ENCODE results near the gene SP110.

The SP110 gene

DNA sequence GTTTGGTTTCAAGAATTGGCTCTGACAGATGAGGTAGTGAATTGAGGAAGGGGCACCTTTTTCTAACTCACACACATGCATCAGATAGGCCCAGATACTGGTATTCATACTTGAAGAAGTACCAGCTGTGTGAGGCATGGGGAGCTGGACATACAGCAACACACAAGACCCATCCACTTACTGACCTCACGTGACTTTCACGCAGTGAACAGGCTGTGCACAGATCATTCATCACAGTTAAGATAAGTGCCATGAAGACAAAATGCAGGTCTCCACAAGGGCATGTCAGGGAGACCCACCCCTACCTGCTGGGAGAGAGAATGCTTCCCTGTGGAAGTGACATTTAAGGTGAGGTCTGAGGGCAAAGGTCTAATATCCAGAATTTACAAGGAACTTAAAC, 38.6 kb downstream of the SP110 start:
- no peaks in the 10 kb centered on the region for H3K9me3 ChIP-seq (ENCODE audit: control insufficient read depth, low read length)
- no peak overlapping the region for H3K4me3 ChIP-seq (ENCODE audit: low read length)
- peaks cover 6% of the 10 kb centered on the region for H3K36me3 ChIP-seq (ENCODE audit: control insufficient read depth, insufficient read depth, low read length)
- no peaks in the 10 kb centered on the region for H3K27me3 ChIP-seq (ENCODE audit: control insufficient read depth, insufficient read depth, low read length)
- H3K9ac ChIP-seq (ENCODE audit: low read length), result no peak overlapping the region
- no peaks in the 10 kb centered on the region for H3K4me1 ChIP-seq (ENCODE audit: control insufficient read depth, insufficient read depth, low read length)

DNA sequence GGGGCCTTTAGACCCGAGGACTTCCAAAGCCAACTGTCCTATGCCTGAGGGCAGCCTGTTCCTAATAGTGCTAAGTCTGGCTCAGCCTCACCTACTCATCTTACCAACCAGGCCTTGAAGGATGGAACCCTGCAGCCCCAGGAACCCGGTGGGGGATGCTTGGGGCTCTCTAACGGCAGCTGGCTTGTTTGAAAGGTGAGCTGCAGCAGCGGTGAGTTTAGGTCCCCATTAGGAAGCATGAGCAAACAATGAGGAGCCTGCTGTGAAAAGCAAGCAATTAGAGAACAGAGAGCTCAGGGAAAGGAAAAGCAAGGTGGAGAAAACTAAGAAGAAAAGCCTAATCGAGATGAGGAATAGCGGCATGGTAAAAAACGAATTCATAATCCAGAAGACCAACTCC, 39.9 kb downstream of the SP110 start:
- Histone ChIP-seq H3K4me3 (ENCODE audit: low read length) (no peak overlapping the region), H3K9me3 (ENCODE audit: control insufficient read depth, low read length) (no peaks in the 10 kb centered on the region), H3K27me3 (ENCODE audit: control insufficient read depth, insufficient read depth, low read length) (no peaks in the 10 kb centered on the region), H3K9ac (ENCODE audit: low read length) (no peak overlapping the region), H3K36me3 (ENCODE audit: control insufficient read depth, insufficient read depth, low read length) (peaks cover 6% of the 10 kb centered on the region), H3K4me1 (ENCODE audit: control insufficient read depth, insufficient read depth, low read length) (no peaks in the 10 kb centered on the region)

DNA sequence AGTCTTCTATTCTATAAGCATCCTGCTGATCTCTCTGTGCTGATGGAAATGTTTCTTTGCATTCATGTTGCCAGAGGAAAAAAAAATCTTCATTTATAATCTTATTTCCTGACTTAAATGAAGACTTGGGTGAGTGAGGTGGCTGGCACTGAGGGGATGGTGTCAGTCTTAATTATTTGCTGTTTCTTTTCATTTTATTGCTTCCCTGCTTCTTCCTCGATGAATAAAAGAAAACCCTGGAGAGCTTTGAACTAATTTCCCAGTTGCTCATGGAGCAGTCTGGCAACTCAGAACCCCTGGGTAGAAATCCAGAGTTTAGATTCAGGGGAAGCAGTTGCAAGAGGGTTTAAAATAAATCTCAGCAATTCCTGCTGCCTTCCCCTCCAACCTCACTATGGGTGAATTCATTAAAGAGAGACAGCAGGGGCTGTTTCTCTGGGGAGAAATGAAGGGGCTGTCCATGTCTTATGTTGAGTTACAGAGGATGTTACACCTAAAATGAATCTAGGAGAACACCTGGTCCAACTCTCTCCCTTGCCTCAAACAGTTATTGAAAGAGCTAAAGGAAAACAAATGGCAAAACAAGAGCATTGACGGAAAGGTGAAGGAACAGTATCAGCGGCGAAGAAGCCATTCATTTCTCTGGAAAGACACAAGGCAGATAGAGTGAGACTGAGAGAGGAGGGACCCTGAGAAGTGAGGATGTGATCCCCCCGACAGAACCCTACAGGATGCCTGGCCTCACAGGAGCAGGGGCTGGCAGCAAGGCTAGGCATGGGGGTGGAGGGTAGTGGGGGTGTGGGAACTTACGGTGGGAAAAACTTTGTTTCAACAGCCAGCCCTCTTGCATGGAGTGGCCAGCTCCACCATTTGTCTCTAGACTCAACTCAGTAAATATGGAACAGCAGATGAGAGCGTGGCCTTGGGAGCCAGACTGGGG, 41.0 kb downstream of the SP110 start:
- Histone ChIP-seq H3K4me1 (ENCODE audit: control insufficient read depth, insufficient read depth, low read length) (no peaks in the 10 kb centered on the region), H3K36me3 (ENCODE audit: control insufficient read depth, insufficient read depth, low read length) (peaks cover 6% of the 10 kb centered on the region), H3K9me3 (ENCODE audit: control insufficient read depth, low read length) (no peaks in the 10 kb centered on the region), H3K27me3 (ENCODE audit: control insufficient read depth, insufficient read depth, low read length) (no peaks in the 10 kb centered on the region), H3K9ac (ENCODE audit: low read length) (no peak overlapping the region), H3K4me3 (ENCODE audit: low read length) (no peak overlapping the region)

DNA sequence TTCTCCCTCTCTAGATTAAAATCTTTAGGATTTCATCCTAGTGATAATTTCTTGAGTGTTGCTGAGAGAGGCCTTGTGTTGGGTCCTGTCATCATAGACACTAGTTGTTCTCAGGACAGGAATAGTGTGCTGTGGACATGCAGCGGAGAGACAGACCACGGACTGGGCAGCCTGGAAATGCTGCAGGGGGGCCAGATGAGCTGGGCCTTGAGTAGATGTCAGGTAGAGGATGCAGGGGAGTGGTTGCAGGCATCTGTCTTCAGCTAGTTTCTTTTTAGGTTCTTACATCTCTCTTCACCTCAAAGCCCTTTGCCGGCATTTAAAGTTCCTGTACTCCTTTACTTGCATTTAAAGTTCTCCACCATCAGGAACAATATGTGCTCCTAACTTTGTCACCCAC, 42.8 kb downstream of the SP110 start:
- peaks cover 6% of the 10 kb centered on the region for H3K36me3 ChIP-seq (ENCODE audit: control insufficient read depth, insufficient read depth, low read length)
- H3K9ac ChIP-seq (ENCODE audit: low read length), result no peak overlapping the region

DNA sequence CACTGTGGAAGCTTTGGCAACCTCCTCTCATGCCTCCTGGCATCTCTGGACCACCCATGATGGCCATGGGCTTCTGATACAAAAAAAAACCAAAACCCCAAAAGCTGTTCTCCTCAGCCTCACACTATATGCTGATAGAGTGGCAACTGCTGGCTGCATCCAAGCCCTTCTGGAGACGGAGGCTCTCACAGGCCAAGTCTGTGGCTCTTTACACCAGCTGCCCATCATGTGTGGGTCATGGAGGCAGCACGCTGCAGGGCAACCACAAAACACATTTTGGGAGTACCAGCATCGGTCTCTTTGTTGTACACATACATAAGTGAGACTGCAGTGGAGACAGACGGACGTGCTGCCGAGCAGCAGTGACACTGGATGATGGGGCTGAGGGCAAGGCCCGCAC, 45.3 kb downstream of the SP110 start:
- H3K9ac ChIP-seq (ENCODE audit: low read length), result no peak overlapping the region
- no peaks in the 10 kb centered on the region for H3K4me1 ChIP-seq (ENCODE audit: control insufficient read depth, insufficient read depth, low read length)
- no peak overlapping the region for H3K4me3 ChIP-seq (ENCODE audit: low read length)
- H3K36me3 ChIP-seq (ENCODE audit: control insufficient read depth, insufficient read depth, low read length), result peaks cover 6% of the 10 kb centered on the region
- no peaks in the 10 kb centered on the region for H3K27me3 ChIP-seq (ENCODE audit: control insufficient read depth, insufficient read depth, low read length)
- no peaks in the 10 kb centered on the region for H3K9me3 ChIP-seq (ENCODE audit: control insufficient read depth, low read length)

More for the DNA sequence above, 42.8 kb downstream of the SP110 start:
- Histone ChIP-seq H3K9me3 (ENCODE audit: control insufficient read depth, low read length) (no peaks in the 10 kb centered on the region), H3K4me3 (ENCODE audit: low read length) (no peak overlapping the region), H3K27me3 (ENCODE audit: control insufficient read depth, insufficient read depth, low read length) (no peaks in the 10 kb centered on the region), H3K4me1 (ENCODE audit: control insufficient read depth, insufficient read depth, low read length) (no peaks in the 10 kb centered on the region)

DNA sequence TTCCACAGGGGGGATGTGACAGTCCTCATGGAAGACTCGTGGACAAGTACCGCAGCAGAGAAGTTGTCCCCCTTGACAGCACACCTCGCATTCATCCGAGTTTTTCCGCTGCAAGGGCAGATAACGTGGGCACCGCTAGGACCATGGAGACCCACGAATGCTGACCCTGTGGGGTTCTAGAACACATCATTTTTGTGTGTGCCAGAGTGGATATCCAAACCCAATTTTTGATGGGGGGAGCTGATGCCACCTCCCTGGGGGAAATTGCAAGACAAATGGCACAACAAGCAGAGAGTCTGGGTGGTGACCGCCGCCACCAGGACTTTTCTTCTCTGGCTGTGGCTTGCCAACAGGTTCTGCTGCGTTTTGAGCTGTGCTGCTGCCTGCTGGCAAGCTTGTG, 46.9 kb downstream of the SP110 start:
- no peak overlapping the region for H3K4me3 ChIP-seq (ENCODE audit: low read length)
- H3K36me3 ChIP-seq (ENCODE audit: control insufficient read depth, insufficient read depth, low read length), result peaks cover 6% of the 10 kb centered on the region
- H3K4me1 ChIP-seq (ENCODE audit: control insufficient read depth, insufficient read depth, low read length), result no peaks in the 10 kb centered on the region
- no peak overlapping the region for H3K9ac ChIP-seq (ENCODE audit: low read length)
- H3K27me3 ChIP-seq (ENCODE audit: control insufficient read depth, insufficient read depth, low read length), result no peaks in the 10 kb centered on the region
- no peaks in the 10 kb centered on the region for H3K9me3 ChIP-seq (ENCODE audit: control insufficient read depth, low read length)

DNA sequence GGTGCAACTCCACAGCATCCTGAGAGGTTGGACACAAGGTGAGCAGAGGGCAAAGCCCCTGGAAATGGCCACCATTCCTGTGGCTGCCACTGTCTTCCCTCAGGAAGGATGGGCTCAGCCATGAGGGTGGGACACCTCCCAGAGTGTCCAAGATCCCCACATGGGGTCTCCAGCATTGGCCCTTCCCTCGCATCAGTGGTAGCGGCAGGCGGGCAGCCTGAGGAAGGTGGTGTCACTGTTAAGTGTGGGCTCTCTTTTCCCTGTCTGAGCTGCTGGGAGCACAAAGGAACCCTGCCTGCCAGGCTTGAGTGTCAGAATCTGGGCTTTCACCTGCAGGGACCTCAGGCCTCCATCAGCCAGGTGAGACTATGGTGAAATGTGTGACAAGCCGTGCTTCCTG, 47.6 kb downstream of the SP110 start:
- Histone ChIP-seq H3K27me3 (ENCODE audit: control insufficient read depth, insufficient read depth, low read length) (no peaks in the 10 kb centered on the region), H3K4me3 (ENCODE audit: low read length) (no peak overlapping the region), H3K9me3 (ENCODE audit: control insufficient read depth, low read length) (no peaks in the 10 kb centered on the region), H3K36me3 (ENCODE audit: control insufficient read depth, insufficient read depth, low read length) (no peaks in the 10 kb centered on the region), H3K4me1 (ENCODE audit: control insufficient read depth, insufficient read depth, low read length) (no peaks in the 10 kb centered on the region), H3K9ac (ENCODE audit: low read length) (no peak overlapping the region)

DNA sequence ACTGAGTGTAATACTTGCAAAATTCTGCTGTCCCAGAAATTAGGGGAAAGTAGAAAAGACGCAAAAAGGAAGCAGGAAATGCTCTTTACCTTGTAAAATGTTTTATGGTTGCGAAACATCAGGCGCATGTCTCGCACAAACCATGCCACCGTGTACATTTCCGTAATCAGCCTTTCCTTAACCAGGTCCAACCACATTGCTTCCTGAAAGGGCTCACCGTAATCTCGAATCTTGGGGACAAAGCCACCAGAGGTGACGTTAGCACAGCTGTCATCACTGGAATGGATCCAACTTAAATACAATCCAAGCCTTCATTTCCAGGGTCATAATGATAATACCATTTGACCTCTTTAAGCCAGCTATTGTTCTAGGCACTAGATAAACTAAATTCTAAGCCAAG, 49.3 kb downstream of the SP110 start:
- Histone ChIP-seq H3K4me3 (ENCODE audit: low read length) (no peak overlapping the region), H3K9ac (ENCODE audit: low read length) (no peak overlapping the region), H3K36me3 (ENCODE audit: control insufficient read depth, insufficient read depth, low read length) (no peaks in the 10 kb centered on the region)

DNA sequence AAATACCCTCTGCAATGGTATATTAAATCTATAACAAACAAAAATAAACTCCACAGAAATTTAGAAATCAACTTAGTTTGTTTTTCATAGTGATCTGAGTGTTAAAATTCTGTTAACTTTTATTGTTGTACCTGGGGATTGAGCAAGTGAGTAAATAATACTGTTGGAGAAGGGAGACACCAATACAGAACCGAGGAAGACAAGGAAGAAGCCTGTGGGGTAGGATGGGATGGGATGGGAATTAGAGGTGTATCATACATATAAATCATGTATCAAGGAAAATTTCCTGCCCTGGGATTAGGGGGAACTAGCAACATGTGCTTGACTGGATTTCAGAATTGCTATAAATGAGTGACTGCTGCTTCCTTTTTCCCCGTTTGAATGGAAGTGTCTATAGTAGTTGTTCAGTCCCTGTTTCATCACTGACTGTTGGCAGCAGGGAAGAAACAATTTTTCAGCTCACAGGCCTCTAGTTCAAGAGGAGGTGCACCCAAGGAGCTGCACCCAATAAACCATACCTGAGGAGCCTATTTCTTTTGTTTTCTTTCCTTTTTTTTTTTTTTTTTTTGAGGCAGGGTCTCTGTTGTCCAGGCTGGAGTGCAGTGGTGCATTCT, 53.1 kb downstream of the SP110 start:
- Histone ChIP-seq H3K9ac (ENCODE audit: low read length) (no peak overlapping the region), H3K9me3 (ENCODE audit: control insufficient read depth, low read length) (no peaks in the 10 kb centered on the region), H3K4me3 (ENCODE audit: low read length) (no peak overlapping the region), H3K4me1 (ENCODE audit: control insufficient read depth, insufficient read depth, low read length) (no peaks in the 10 kb centered on the region), H3K36me3 (ENCODE audit: control insufficient read depth, insufficient read depth, low read length) (no peaks in the 10 kb centered on the region), H3K27me3 (ENCODE audit: control insufficient read depth, insufficient read depth, low read length) (no peaks in the 10 kb centered on the region)

More for the DNA sequence above, 49.3 kb downstream of the SP110 start:
- Histone ChIP-seq H3K27me3 (ENCODE audit: control insufficient read depth, insufficient read depth, low read length) (no peaks in the 10 kb centered on the region), H3K9me3 (ENCODE audit: control insufficient read depth, low read length) (no peaks in the 10 kb centered on the region), H3K4me1 (ENCODE audit: control insufficient read depth, insufficient read depth, low read length) (no peaks in the 10 kb centered on the region)

DNA sequence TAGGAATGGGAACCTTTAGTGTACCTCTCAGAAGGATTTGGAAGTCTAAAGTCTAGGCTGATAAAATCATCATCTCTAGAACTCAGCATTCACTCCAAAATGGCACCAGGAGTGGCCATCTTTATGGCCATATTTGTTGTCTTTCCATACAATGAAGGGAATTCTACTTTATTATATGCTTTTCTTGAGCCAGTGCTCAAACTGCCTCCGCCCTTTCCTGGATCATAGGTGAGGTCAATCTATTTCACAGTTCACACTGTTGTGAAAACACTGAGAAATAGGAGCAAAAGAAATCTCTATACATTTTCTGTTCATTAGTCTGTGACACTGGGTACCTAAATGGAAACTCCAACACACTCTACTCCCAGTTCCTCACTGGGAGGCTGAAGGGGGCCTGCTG, 55.6 kb downstream of the SP110 start:
- Histone ChIP-seq H3K4me3 (ENCODE audit: low read length) (no peak overlapping the region), H3K9ac (ENCODE audit: low read length) (no peak overlapping the region), H3K27me3 (ENCODE audit: control insufficient read depth, insufficient read depth, low read length) (no peaks in the 10 kb centered on the region), H3K9me3 (ENCODE audit: control insufficient read depth, low read length) (no peaks in the 10 kb centered on the region), H3K4me1 (ENCODE audit: control insufficient read depth, insufficient read depth, low read length) (no peaks in the 10 kb centered on the region), H3K36me3 (ENCODE audit: control insufficient read depth, insufficient read depth, low read length) (no peaks in the 10 kb centered on the region)

DNA sequence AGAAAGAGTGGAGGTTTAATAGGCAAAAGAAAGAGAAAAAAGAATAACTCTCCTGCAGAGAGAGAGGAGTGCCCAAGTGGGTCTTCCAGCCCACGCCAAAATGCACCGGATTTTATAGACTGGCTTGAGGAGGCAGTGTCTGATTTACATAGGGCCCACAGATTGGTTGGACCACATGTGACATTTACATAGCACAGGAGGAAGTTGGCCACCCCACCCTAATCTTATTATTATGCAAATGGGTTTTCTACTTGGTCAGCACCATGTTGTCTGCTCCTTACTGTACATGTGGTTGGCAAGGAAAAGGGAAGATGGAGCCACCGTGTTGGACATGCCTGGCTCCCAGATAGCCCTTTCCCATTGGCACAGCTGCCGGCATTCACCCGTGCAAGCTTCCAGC, 56.8 kb downstream of the SP110 start:
- no peaks in the 10 kb centered on the region for H3K36me3 ChIP-seq (ENCODE audit: control insufficient read depth, insufficient read depth, low read length)
- H3K27me3 ChIP-seq (ENCODE audit: control insufficient read depth, insufficient read depth, low read length), result no peaks in the 10 kb centered on the region
- H3K9ac ChIP-seq (ENCODE audit: low read length), result no peak overlapping the region
- no peaks in the 10 kb centered on the region for H3K9me3 ChIP-seq (ENCODE audit: control insufficient read depth, low read length)
- no peak overlapping the region for H3K4me3 ChIP-seq (ENCODE audit: low read length)
- H3K4me1 ChIP-seq (ENCODE audit: control insufficient read depth, insufficient read depth, low read length), result no peaks in the 10 kb centered on the region

DNA sequence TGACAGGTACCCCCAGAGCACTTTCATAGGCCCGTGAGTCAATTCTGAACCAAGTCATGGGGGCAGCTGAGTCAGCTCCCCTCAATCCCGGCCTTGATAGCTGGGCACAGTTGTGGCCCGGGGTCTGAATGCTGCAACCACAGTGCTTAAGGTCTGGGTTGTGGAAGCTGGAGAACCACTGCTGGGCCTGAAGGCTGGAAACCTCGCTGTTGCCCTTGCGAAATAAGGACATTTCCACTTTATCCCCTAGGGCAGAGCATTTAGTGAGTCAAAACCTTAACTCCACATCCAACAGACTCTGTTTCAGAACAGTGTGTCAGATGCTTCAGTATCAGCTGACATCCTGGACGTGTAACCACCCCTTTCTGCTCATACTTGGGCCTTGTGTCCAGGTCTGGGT, 58.6 kb downstream of the SP110 start:
- Histone ChIP-seq H3K27me3 (ENCODE audit: control insufficient read depth, insufficient read depth, low read length) (no peaks in the 10 kb centered on the region), H3K4me3 (ENCODE audit: low read length) (no peak overlapping the region), H3K9me3 (ENCODE audit: control insufficient read depth, low read length) (no peaks in the 10 kb centered on the region), H3K4me1 (ENCODE audit: control insufficient read depth, insufficient read depth, low read length) (no peaks in the 10 kb centered on the region), H3K9ac (ENCODE audit: low read length) (no peak overlapping the region), H3K36me3 (ENCODE audit: control insufficient read depth, insufficient read depth, low read length) (no peaks in the 10 kb centered on the region)
